GM21737 (cell line): Measurements from ENCODE around the gene LSM12.
A peak's percentile ranks its signal among the peaks of the same experiment; 100 is the strongest.
"Not testable (repeated sequence)": the region's sequence is repeated elsewhere in the genome, so short reads cannot be mapped to it uniquely, and the experiment has no call there.

Experiments
- ATAC-seq: cut with Tn5 transposase; IDR thresholded peaks from one replicate; pipeline ENCODE4 v1.9.1; 2021; ENCODE audit warnings: mild to moderate bottlenecking, moderate library complexity; ENCODE audit not compliant: unreplicated experiment

The LSM12 gene

DNA sequence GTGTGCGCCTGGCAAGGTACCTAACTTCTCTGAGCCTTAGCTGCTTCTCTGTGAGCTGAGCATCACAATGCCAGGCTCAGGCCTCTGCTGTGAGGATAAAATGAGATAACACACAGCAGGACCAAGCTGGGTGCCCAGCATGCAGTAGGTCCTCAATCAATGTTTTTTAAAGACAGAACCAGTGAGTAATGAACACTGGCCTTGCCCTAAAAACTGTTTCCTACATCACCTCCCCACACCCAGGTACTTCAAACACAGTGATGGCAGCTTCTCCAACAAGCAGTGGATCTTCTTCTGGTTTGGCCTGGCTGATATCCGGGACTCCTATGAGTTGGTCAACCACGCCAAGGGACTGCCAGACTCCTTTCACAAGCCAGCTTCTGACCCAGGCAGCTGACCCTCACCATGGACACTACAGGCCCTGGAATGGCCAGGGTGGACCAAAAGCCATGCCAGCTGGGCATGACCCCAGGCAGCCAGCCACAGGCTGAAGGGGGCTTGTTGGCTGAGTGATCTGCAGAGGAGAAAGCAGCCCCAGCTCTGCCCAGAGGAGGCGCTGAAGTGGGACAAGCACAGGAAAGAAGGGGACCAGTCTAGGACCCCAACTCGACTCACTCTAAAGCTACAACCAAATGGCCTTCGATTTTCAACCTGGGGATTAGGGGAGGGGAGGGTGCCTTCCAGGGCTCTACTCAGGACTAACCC is 58.1 kb downstream of the LSM12 start:
- ATAC-seq = no peak

DNA sequence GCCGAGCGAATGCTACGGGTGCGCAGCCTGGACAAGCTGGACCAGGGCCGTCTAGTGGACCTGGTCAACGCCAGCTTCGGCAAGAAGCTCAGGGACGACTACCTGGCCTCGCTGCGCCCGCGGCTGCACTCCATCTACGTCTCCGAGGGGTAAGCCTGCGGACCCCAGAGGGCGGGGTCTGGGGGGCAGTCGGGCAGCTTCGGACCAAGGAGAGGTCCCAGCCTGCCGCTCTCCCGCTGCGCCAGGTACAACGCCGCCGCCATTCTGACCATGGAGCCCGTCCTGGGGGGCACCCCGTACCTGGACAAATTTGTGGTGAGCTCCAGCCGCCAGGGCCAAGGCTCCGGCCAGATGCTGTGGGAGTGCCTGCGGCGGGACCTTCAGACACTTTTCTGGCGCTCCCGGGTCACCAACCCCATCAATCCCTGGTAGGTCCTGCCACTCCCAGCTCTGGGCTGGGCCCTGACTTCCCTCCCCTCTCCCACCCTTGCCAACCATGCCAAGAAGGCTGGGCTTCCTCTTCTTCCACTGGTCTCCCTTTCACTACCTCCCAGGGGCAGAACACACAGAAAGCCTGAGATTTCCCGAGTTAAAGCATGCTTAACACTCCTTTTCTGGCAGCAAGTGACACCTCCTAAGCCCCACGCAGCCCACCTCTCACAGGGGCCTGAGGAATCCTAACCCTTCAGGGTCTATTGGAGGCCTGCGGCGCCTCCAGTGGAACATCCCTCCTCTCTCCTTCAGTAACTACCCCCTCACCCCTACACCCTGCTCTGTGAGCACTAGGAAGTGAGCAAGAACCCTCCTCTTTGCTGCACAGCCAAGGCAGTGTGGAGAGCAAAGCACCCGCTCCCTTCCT is 58.9 kb downstream of the LSM12 start:
- ATAC-seq = no peak

DNA sequence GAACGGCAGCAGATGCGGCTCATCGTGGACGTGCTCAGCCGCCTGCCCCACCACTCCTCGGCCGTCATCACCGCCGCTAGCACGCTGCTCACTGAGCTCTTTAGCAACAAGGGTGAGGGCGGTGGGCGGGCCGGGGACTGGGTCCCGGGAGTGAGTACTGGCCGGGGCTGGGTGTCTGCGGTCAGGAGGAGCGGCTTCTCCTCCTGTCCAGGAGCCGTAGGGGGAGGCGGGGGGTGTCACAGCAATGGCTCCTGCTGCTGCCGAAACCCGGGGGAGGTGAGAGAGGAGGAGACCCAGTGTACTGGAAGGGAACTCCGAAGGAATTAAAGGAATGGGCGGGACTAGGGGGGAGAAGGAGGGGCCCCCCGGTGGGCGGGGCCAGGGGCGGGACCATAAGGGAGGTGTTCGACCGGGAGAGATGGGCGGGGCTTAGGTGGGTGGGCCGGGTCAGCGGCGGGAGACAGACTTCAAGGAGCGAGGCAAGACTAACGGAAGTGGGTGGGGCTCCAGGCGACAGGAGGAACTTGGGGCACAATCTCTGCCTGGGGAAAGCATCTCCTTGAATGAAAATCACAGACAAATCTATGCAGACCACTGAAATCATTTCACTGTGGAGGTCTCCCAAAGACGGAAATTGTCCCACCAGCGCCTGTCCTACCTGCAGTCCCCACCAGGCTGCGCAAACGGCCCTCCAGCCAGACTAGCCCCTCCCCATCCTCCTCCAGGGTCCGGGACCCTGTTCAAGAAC is 59.7 kb downstream of the LSM12 start:
- ATAC-seq = peak; percentile 69

DNA sequence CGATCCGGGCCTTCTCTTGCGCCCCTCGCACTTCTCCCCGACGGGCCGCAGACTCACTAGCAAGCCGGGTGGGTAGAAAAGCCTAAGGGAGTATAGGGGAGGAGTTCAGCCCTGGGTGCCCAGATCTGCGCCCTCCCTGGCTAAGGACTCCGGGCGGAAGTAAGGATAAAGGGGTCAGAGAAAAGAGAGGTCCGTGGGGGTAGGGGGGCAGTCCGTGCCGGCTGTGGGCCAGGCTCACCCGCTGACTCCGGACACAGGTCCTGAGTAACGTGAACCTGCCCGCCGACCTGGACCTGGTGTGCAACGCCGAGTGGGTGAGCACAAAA is 60.2 kb downstream of the LSM12 start:
- ATAC-seq = no peak

DNA sequence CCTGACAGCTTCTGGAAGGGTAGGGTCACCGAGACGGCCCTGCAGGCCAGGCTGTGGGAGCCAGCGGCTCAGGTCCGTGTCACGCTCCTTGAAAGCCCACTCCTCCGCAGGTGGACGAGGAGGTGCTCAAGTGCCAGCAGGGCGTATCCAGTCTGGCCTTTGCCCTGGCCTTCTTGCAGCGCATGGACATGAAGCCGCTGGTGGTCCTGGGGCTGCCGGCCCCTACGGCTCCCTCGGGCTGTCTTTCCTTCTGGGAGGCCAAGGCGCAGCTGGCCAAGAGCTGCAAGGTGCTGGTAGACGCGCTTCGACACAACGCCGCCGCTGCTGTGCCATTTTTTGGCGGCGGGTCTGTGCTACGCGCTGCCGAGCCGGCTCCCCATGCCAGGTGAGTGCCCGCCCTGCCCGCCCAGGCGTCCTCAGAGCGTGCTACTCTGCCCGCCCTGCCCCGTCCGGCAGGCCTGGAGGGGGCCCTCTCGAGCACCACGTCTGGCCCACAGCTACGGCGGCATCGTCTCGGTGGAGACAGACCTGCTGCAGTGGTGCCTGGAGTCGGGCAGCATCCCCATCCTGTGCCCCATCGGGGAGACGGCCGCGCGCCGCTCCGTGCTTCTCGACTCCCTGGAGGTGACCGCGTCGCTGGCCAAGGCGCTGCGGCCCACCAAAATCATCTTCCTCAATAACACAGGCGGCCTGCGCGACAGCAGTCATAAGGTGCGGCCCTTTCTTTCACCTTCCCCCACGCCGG is 60.8 kb downstream of the LSM12 start:
- ATAC-seq = no peak

DNA sequence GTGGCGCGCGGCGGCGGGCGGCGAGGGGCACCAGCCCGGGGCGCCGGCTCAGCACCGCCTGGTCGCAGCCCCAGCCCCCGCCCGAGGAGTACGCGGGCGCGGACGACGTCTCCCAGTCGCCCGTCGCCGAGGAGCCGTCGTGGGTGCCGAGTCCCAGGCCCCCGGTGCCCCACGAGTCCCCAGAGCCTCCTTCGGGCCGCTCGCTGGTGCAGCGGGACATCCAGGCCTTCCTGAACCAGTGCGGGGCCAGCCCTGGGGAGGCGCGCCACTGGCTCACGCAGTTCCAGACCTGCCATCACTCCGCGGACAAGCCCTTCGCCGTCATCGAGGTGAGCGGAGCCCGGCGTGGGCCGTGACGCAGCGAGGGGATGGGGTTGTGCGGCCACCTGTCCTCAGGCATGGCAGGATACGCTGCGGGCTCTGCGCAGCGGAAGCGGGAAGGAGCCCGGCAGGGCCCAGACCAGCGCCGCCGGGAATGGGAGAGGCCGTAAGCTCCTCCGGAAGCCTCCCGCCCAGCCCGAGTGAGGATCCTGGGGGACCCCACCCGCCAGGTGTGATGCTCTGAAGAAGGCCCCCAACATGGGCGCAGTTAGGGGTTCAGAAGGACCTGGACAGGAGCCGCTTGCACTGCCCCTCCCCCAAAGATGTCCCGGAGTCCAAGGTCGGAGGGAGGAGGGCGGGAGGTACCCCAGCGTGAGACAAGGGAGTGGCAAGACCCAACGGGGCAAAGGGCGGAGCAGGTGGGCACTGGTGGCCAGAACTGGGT is 61.5 kb downstream of the LSM12 start:
- no peak for ATAC-seq

DNA sequence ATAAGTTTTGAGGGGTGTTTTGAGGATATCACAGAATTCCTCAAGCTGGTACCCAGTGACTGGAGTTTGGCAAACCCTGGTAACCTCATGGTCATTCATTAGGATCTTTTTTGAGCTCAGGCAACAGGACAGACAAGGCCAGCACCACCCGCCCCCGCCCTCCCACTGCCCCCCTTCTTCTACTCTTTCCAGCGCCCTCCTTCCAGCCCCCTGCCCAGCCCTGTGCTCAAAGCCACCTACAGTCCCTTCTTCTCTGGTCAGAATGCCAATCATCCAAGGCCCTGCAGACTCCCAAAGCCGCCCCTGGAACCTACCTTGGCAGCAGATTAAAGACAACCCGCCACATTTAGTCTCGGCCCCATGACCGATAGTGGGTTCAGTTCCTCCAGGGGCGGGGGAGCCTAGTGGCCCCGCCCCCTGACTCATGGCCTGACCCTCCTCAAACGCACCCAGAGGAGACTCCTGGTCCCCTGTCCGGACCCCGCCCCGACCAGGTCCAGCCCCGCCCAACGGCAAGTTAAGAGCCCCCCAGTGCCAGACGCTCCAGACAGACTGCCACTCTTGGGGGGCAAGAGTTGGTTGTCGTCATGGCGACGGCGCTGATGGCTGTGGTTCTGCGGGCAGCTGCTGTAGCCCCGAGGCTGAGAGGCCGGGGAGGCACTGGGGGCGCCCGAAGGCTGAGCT is 62.3 kb downstream of the LSM12 start, which contains the start of gene NAGS:
Gene NAGS, plus strand, starts transcription at position 546 of the 684 bp plus-strand sequence. Its CDS starts 42 bp downstream, at position 588.
- no peak for ATAC-seq

DNA sequence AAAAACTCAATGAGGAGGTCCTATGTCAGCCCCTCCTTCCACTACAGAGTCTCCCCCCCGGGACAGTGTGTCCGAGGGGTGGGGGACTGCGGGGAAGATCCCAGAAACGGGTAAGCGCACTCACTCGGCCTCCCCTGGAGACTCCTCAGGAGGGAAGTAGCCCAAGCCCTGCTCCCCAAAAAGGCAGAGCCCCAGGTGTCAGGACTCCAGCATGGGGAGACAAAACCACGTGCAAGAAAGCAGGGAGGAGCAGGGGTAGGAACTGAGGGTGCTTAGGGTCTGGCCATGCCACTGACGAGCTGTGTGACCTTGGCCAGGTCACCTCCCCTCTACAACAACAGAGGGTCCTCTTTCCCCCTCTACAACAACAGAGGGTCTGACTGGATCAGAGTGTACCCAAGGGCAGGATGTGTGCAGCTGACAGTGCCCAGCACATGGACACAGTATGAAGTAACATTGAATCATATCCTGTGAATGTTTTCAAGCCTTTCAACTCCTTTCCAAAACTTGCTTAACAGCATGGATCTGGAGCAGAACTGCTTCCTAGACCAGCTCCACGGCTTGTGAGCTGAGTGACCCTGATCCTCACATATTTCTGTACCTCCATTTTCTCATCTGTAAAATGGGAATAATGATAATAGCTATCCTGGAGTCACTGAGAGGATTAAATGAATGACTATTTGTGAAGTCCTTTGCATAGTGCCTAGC is 64.2 kb downstream of the LSM12 start:
- no peak for ATAC-seq

DNA sequence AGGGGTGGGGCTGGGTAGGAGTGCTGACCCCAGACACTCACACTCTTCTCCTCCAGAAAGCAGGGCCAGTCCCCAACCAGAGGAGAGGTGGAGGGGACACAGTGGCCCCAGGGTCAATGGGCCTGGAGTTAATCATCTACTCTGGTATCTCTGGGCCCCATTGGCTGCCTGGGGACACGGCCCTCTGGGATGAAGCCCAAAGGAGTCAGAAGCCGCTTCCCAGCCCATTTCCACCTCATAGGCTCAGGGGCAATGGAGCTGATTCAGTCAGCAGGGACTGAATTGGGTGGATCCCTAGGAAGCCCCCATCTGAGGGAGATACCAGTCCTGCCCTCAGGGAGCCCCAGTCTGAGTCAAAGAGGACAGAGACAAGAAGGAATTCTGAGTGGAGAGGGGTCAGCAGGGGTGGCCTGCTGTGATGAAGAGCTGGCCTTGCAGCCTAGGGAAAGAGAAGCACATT is 65.0 kb downstream of the LSM12 start:
- ATAC-seq = no peak

DNA sequence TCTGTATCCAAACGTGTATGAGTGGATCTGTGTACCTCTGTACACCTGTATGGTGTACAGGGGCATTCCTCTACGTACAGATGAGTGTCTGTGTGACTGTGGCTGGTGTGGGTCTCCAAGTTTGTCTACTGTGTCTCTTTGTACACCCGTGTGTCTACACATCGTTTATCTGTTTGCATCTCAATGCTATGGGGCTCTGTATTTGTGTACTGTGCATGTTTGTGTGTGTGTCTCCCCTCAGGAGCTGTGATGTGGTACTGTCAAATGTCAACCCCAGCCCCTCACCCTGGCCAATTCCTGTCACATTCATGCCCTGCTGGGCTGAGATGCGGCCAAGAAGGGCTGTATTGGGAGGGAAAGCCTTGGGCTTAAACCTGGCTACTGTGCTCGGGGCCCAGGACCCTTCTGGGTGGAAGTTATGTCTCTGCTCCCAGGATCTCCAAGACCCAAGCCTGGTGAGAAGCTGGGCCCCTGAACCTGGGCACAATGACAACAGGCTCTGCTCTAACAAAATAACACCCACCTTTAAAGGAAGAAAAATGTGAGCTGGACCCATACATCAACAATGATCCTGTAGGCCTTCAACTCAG is 65.5 kb downstream of the LSM12 start:
- ATAC-seq = no peak

DNA sequence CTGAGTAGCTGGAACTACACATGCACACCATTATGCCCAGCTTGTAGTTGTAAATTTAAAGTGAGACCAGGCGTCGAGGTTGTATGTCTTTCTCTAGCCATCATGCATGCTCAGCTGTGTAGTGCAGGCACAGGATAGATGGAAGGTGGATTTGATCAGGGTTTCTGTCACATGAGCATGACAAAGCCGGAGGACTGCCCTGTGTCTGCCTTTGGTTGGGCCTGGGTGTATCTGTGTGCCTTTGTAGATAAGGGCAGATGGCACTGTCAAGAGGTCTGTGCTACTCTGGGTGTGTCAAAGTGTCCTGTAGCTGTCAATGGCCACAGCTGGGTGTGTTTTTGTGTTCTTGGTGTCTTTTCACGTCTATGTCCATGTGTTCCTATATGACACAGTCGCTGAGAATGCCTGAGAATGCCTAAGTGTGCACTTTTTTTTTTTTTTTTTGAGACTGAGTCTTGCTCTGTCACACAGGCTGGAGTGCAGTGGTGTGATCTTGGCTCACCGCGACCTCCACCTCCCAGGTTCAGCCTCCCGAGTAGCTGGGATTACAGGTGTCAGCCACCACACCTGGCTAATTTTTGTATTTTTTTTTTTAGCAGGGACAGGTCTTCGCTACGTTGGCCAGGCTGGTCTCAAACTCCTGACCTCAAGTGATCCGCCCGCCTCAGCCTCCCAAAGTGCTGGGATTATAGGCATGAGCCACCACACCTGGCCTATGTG is 66.2 kb downstream of the LSM12 start:
- no peak for ATAC-seq

DNA sequence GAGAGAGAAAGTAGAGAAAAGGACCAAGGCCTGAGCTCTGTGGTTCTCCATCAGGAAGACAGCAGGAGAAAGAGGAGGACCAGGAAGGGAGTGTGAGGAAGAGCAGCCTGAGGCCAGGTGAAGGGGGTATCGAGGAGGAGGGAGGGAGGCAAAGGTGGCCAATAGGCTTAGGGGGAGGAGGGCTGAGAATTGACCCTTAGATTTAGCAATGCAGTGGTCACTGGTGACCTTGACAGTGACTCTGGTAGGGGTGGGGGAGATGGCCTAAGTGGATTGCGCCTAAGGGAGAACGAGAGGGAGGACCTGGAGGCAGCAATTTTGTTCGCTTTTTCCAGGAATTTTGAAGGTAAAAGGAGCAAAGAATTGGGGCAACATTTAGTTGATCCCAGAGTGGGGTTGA is 67.4 kb downstream of the LSM12 start:
- no peak for ATAC-seq

DNA sequence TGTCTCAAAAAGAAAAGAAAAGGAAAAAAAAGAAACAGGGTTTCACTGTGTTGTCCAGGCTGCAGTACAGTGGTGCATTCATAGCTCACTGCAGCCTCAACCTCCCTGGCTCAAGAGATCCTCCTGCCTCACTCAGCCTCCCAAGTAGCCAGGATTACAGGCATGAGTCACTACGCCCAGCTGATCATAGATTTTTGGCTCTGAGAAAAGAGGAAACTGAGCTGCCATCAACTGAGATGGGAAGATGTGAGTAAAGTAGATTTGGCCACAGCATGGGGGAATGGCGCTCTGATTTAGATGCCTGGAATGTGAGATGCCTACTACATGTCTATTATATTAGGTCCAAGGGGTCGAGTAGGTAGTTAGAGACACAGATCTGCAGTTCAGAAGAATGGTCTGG is 67.9 kb downstream of the LSM12 start:
- ATAC-seq = no peak

DNA sequence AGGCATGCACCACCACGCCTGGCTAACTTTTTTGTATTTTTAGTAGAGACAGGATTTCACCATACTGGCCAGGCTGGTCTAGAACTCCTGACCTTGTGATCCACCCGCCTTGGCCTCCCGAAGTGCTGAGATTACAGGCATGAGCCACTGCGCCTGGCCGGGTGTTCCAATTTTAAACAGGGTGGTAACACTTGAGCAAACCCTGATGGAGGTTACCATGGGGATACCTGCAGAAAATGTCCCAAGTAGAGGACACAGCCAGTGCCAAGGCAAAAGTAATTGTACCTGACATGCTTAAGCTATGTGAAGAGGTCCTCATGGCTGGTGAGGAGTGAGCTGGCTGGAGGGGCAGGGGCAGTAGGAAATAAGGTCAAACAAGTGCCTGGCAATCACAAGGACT is 69.3 kb downstream of the LSM12 start:
- ATAC-seq = not testable (repeated sequence)

DNA sequence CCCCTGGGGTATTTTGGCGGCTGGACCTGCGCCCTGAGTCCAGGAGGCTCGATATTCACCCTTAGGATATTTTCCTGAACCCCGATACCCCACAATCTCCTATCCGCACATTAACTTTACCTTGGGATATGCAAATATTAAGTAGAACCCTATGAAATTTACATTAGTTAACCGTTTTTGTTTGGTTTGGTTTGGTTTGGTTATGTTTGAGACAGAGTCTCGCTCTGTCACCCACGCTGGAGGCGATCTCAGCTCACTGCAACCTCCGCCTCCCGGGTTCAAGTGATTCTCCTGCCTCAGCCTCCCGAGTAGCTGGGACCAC is 71.4 kb downstream of the LSM12 start:
- ATAC-seq = no peak

DNA sequence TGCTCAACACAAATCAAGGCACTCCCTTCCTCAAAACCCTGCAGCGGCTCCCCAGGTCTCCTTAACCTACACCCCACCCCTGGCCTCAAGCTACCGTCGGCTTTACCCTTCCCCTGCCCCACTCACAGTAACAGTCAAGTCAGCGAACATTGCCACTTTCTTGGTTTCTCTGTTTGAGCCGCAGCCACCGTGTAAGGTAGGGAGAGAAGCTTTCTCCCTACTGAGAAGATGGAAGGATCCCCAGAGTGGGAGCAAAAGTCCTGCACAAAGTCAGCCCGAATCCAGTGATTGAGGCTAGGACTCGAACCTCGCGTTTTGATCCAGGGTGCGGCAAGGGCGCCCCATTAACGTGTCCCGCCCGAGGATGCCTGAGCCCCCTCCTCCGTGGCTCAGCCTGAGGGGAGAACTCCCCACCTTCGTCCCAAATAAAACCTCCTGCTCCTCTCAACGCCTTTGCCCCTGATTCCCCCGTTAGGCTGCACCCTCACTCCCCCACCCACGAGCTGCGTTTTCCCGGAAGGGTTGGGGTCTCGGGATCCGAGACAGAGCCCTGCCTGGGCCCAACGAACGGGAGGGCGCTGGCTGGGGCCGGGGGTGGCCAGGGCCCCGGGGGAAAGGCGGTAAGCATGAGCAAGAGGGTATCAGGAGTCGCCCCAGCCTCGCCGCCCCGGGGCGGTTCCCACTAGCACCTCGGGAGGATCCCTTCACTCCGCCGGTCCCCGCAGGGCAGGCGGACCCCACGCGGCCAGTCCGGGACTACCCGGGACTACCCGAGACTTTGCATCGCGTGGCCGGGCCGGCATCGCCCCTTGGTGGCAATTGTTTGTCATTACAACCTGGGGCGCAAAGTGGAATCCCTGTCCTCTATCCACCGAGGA is 72.0 kb downstream of the LSM12 start:
- no peak for ATAC-seq

DNA sequence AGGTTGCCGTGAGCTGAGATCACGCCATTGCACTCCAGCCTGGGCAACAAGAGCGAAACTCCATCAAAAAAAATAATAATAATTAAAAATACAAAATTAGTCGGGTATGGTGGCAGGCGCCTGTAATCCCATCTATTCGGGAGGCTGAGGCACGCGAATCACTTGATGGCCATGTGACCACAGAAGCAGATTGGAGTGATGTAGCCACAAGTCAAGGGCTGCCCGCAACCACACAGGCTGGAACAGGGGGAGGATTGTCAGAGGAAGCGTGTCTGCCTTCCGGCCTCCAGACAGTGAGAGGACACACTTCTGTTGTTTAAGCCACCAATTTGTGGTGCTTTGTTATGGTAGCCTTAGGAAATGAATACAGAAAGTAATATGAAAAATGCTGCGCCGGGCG is 73.8 kb downstream of the LSM12 start:
- no peak for ATAC-seq
